SU-DHL-6 (cell line): ENCODE measurements around the gene KCNK6.

ENCODE experiments used
- H2AFZ ChIP-seq: fragments of 200-600 bp; sonication (generic); 2 replicates; pipeline ENCODE4 v1.6.1; 2014; ENCODE audit warnings: low read depth, mild to moderate bottlenecking, moderate library complexity, mixed read lengths, antibody characterized with exemption, low read length; ENCODE audit not compliant: severe bottlenecking
- H3F3A ChIP-seq: fragments of 200-600 bp; shearing (Covaris generic); 2 replicates; pipeline ENCODE4 v1.6.0; 2016; ENCODE audit warnings: antibody characterized with exemption, mild to moderate bottlenecking; ENCODE audit not compliant: insufficient read depth
- H3K27ac ChIP-seq: fragments of 200-600 bp; sonication (generic); 2 replicates; pipeline ENCODE4 v1.5.1; 2016; ENCODE audit warnings: low read depth, mild to moderate bottlenecking, low read length, moderate library complexity, mixed read lengths
- H3K27me3 ChIP-seq: fragments of 200-600 bp; sonication (generic), shearing (Covaris generic); 2 replicates; pipeline ENCODE4 v1.6.0; 2014; ENCODE audit warnings: mild to moderate bottlenecking, low read length
- H3K36me3 ChIP-seq: fragments of 200-600 bp; sonication (generic); 2 replicates; pipeline ENCODE4 v1.6.1; 2014; ENCODE audit warnings: mild to moderate bottlenecking, low read length, mixed read lengths
- H3K4me2 ChIP-seq: fragments of 300-600, 200-600 bp; shearing (Covaris generic), sonication (generic); 2 replicates; pipeline ENCODE4 v1.6.0; 2014; ENCODE audit warnings: low read length, low read depth, mild to moderate bottlenecking; ENCODE audit not compliant: poor library complexity, severe bottlenecking
- H3K4me3 ChIP-seq: fragments of 200-600 bp; sonication (generic); 2 replicates; pipeline ENCODE4 v1.5.1; 2014; ENCODE audit warnings: antibody characterized with exemption, low read length, mild to moderate bottlenecking, mixed read lengths; ENCODE audit not compliant: insufficient read depth, poor library complexity, severe bottlenecking
- H3K79me2 ChIP-seq: fragments of 200-600 bp; sonication (generic); 2 replicates; pipeline ENCODE4 v1.6.1; 2014; ENCODE audit warnings: mild to moderate bottlenecking, low read length, moderate library complexity; ENCODE audit not compliant: insufficient read depth
- H3K9ac ChIP-seq: fragments of 200-600 bp; sonication (generic); 2 replicates; pipeline ENCODE4 v1.7.0; 2014; ENCODE audit warnings: mild to moderate bottlenecking, low read length
- H3K9me2 ChIP-seq: fragments of 200-600 bp; sonication (generic); replicated peaks from 2 replicates; pipeline ENCODE4 v1.6.1; 2014; ENCODE audit warnings: low read length; ENCODE audit not compliant: insufficient read depth
- H3K9me3 ChIP-seq: fragments of 200-600 bp; sonication (generic); 2 replicates; pipeline ENCODE4 v1.6.1; 2014; ENCODE audit warnings: low read length, mixed read lengths; ENCODE audit not compliant: insufficient read depth
- H4K20me1 ChIP-seq: fragments of 200-600 bp; sonication (generic); 2 replicates; pipeline ENCODE4 v1.6.1; 2014; ENCODE audit warnings: low read depth, mild to moderate bottlenecking, antibody characterized with exemption, low read length, moderate library complexity, mixed read lengths
- EZH2phosphoT487 ChIP-seq: fragments of 200-600 bp; sonication (generic), shearing (Covaris generic); conservative IDR thresholded peaks from 2 replicates; pipeline ENCODE4 v1.6.1; 2018; ENCODE audit warnings: mild to moderate bottlenecking, antibody characterized with exemption, low read length, moderate library complexity, mixed read lengths
- TF ChIP-seq, protein P1 (sequence below): fragments of 200-600 bp; sonication (generic); IDR thresholded peaks from one replicate; pipeline ENCODE4 v1.5.1; 2017; ENCODE audit warnings: antibody characterized with exemption, mild to moderate bottlenecking, low read length, moderate library complexity; ENCODE audit not compliant: insufficient read depth, poor library complexity, severe bottlenecking

Gene KCNK6

DNA sequence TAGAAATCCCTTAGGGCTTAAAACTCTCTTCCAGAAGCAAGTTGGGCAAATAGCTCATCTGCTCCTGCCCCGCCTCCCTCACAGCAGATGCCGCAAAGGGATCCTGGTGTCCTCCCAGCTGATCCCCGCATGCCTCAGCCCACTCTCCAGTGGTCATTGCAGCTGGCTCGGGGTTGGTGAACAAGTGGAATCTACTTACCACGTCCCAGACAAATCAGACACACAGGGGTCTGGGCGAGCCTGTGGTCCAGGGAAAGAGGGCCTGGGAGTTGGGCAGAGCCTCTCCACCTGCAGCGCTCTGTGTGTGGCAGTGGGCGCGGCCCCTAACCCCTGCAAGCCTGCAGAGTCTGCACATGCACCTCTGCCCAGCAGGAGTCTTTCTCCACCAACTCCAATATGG lies 26.4 kb upstream of the KCNK6 start:
- Histone ChIP-seq H2AFZ (no peak overlapping the region), H3K79me2 (no peaks in the 10 kb centered on the region), H3K27ac (no peak overlapping the region), H3K36me3 (no peaks in the 10 kb centered on the region), H3K4me2 (no peak overlapping the region), H3K9ac (no peak overlapping the region), H3K9me2 (no peaks in the 10 kb centered on the region), H3K4me3 (no peak overlapping the region), H3K27me3 (no peaks in the 10 kb centered on the region), H3F3A (no peaks in the 10 kb centered on the region), H3K9me3 (no peaks in the 10 kb centered on the region), H4K20me1 (no peaks in the 10 kb centered on the region)
- TF ChIP-seq, protein P1, sequence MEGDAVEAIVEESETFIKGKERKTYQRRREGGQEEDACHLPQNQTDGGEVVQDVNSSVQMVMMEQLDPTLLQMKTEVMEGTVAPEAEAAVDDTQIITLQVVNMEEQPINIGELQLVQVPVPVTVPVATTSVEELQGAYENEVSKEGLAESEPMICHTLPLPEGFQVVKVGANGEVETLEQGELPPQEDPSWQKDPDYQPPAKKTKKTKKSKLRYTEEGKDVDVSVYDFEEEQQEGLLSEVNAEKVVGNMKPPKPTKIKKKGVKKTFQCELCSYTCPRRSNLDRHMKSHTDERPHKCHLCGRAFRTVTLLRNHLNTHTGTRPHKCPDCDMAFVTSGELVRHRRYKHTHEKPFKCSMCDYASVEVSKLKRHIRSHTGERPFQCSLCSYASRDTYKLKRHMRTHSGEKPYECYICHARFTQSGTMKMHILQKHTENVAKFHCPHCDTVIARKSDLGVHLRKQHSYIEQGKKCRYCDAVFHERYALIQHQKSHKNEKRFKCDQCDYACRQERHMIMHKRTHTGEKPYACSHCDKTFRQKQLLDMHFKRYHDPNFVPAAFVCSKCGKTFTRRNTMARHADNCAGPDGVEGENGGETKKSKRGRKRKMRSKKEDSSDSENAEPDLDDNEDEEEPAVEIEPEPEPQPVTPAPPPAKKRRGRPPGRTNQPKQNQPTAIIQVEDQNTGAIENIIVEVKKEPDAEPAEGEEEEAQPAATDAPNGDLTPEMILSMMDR, result no peak
- TF ChIP-seq EZH2phosphoT487, result no peak

DNA sequence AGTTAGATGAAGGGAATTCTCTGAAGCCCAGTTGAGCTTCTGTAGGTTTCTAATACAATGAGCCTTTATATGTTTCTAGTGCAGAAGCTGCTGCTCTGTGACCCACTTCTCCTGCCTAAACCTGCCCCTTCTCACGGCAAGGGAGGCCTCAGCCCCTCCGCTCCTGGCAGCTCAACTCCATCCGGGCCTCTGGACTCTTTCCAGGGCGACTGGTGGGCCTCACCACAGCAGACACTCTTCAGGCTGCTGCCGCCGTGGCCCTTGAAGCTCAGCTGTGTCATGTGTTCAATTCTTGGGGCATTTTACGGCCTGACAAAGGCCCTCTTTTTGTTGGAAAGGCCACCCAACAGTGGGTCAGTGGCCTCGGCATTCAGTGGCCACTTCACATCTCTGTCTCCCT lies 25.6 kb upstream of the KCNK6 start:
- Histone ChIP-seq H3K79me2 (no peaks in the 10 kb centered on the region), H3K9me2 (no peaks in the 10 kb centered on the region), H3F3A (no peaks in the 10 kb centered on the region), H3K9ac (no peak overlapping the region), H3K4me2 (no peak overlapping the region), H3K9me3 (no peaks in the 10 kb centered on the region), H2AFZ (no peak overlapping the region), H3K36me3 (no peaks in the 10 kb centered on the region), H3K27me3 (no peaks in the 10 kb centered on the region), H4K20me1 (no peaks in the 10 kb centered on the region), H3K4me3 (no peak overlapping the region), H3K27ac (no peak overlapping the region)
- no peak for TF ChIP-seq EZH2phosphoT487
- TF ChIP-seq, protein P1, result no peak

DNA sequence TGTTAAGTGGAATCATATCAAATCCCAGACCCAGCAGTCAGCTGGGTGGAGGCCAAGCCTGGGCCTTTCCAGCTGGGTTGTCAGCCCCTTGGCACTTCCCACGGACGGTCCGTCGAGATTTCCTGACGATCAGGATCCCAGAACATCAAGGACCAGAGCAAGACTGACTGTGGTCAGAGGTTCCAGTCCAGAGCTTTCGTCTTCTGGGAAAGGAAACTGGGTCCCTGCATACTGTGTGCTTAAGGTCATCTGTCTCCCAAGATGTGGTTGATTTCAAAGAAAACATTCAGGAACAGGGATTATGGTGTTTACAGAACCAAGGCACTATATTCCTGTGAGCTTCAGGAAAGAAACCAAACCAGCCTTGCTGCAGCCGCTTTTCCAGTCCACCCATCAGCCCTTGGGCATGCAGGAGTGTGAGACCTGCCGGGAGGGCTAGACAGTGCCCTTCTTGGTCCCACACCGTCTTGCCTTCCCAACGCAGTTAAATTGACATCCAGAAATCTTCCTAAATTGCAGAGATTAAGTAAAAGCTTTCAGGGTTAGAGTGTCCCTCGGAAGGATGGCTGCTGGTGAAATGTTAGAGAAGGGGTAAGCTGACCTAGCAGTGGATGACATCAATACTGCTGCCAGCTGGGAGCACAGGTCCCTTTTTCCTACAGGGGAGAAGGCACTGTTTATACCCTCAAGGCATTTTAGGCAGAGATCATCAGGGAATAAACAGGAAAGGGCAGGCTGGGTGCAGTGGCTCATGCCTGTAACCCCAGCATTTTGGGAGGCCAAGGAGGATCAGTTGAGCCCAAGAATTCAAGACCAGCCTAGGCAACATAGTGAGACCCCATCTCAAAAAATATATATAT lies 20.6 kb upstream of the KCNK6 start:
- Histone ChIP-seq H3K9ac (no peak overlapping the region), H3K4me3 (no peak overlapping the region), H3F3A (no peaks in the 10 kb centered on the region), H3K36me3 (no peaks in the 10 kb centered on the region), H3K27ac (no peak overlapping the region), H4K20me1 (no peaks in the 10 kb centered on the region), H3K4me2 (no peak overlapping the region), H3K79me2 (no peaks in the 10 kb centered on the region), H3K9me3 (no peaks in the 10 kb centered on the region), H3K27me3 (no peaks in the 10 kb centered on the region), H2AFZ (no peak overlapping the region), H3K9me2 (no peaks in the 10 kb centered on the region)
- TF ChIP-seq EZH2phosphoT487, result no peak
- TF ChIP-seq, protein P1, result no peak
